ENCODE measurements around the gene DPYD.

- TF ChIP-seq CTCF (IDR thresholded peaks at IDR 0.05; ENCODE audit: insufficient read depth, low read depth, low read length) (no peak), EZH2 (IDR thresholded peaks at IDR 0.05; ENCODE audit: insufficient read depth, low read length) (no peak)
Measured at GRCh38 chr1:97412166-97412565, 508.7 kb downstream of the DPYD start.

All from astrocyte (in vitro differentiated cells and primary cell).